OCI-LY3 (cell line): ENCODE measurements around the gene KDM6A.

ENCODE experiments used
- H2AFZ ChIP-seq: fragments of 200-600, 300-600 bp; shearing (Covaris generic); 2 replicates; pipeline ENCODE4 v1.6.0; 2014; ENCODE audit warnings: antibody characterized with exemption, low read depth, low read length
- H3K27ac ChIP-seq: fragments of 200-600, 300-600 bp; sonication (generic); 2 replicates; pipeline ENCODE4 v1.5.1; 2014; ENCODE audit warnings: mild to moderate bottlenecking, low read length, moderate library complexity, mixed read lengths
- H3K27me3 ChIP-seq: fragments of 200-600, 300-600 bp; sonication (generic); 2 replicates; pipeline ENCODE4 v1.6.1; 2014; ENCODE audit warnings: low read depth, low read length, mixed read lengths
- H3K36me3 ChIP-seq: fragments of 200-600, 300-600 bp; sonication (generic); replicated peaks from 2 replicates; pipeline ENCODE3; 2014; ENCODE audit warnings: low read depth, low read length, mixed read lengths
- H3K4me1 ChIP-seq: fragments of 300-600, 200-600 bp; sonication (generic); 2 replicates; pipeline ENCODE4 v1.6.1; 2014; ENCODE audit warnings: low read length, mixed read lengths
- H3K4me2 ChIP-seq: fragments of 200-600, 300-600 bp; sonication (generic); 2 replicates; pipeline ENCODE4 v1.6.1; 2014; ENCODE audit warnings: low read length, mixed read lengths
- H3K4me3 ChIP-seq: fragments of 300-600, 200-600 bp; sonication (generic); 2 replicates; pipeline ENCODE4 v1.5.1; 2014; ENCODE audit warnings: antibody characterized with exemption, mild to moderate bottlenecking, low read length, moderate library complexity
- H3K79me2 ChIP-seq: fragments of 300-600, 200-600 bp; shearing (Covaris generic); 2 replicates; pipeline ENCODE4 v1.6.1; 2014; ENCODE audit warnings: mild to moderate bottlenecking, low read length, mixed read lengths
- H3K9ac ChIP-seq: fragments of 300-600, 200-600 bp; shearing (Covaris generic); 2 replicates; pipeline ENCODE4 v1.6.0; 2014; ENCODE audit warnings: mild to moderate bottlenecking, low read length, moderate library complexity
- H3K9me3 ChIP-seq: fragments of 200-600, 300-600 bp; shearing (Covaris generic); 2 replicates; pipeline ENCODE4 v1.6.1; 2014; ENCODE audit warnings: low read length, mixed read lengths; ENCODE audit not compliant: insufficient read depth
- H4K20me1 ChIP-seq: fragments of 200-600, 300-600 bp; sonication (generic); 2 replicates; pipeline ENCODE4 v1.6.1; 2016; ENCODE audit warnings: low read length, mixed read lengths; ENCODE audit not compliant: insufficient read depth
- CTCF ChIP-seq: fragments of 200-600, 300-600 bp; sonication (generic); IDR thresholded peaks from 2 replicates; pipeline ENCODE4 v1.5.1; 2014; ENCODE audit warnings: antibody characterized with exemption, low read length, low read depth
- EZH2phosphoT487 ChIP-seq: fragments of 200-600 bp; shearing (Covaris generic); IDR thresholded peaks from 2 replicates; pipeline ENCODE4 v1.6.1; 2018; ENCODE audit warnings: antibody characterized with exemption, mixed run types, low read depth

Gene KDM6A

GRCh38 chrX:44951572-44952067 lies 78.6 kb downstream of the KDM6A start:
- H3K4me2 ChIP-seq = no peak overlapping the region
- no peaks in the 10 kb centered on the region for H3K4me1 ChIP-seq
- H2AFZ ChIP-seq = no peak overlapping the region
- no peaks in the 10 kb centered on the region for H3K36me3 ChIP-seq
- H3K27ac ChIP-seq = no peak overlapping the region
- H3K4me3 ChIP-seq = no peak overlapping the region
- no peak for TF ChIP-seq EZH2phosphoT487
- TF ChIP-seq CTCF = no peak
- no peaks in the 10 kb centered on the region for H3K9me3 ChIP-seq
- peaks cover 56% of the 10 kb centered on the region for H4K20me1 ChIP-seq
- no peaks in the 10 kb centered on the region for H3K27me3 ChIP-seq
- peaks cover 91% of the 10 kb centered on the region for H3K79me2 ChIP-seq
- H3K9ac ChIP-seq = no peak overlapping the region

- Histone ChIP-seq H4K20me1 (peaks cover 55% of the 10 kb centered on the region), H3K9me3 (no peaks in the 10 kb centered on the region), H3K27me3 (no peaks in the 10 kb centered on the region), H3K4me1 (no peaks in the 10 kb centered on the region), H2AFZ (no peak overlapping the region), H3K27ac (no peak overlapping the region), H3K36me3 (no peaks in the 10 kb centered on the region), H3K9ac (no peak overlapping the region), H3K4me3 (no peak overlapping the region), H3K79me2 (peaks cover 91% of the 10 kb centered on the region), H3K4me2 (no peak overlapping the region)
- TF ChIP-seq EZH2phosphoT487 (no peak), CTCF (no peak)
Measured at GRCh38 chrX:44952329-44953027, 79.5 kb downstream of the KDM6A start.

- TF ChIP-seq CTCF = no peak
- no peak for TF ChIP-seq EZH2phosphoT487
- H3K9me3 ChIP-seq = no peaks in the 10 kb centered on the region
- peaks cover 56% of the 10 kb centered on the region for H4K20me1 ChIP-seq
- peaks cover 90% of the 10 kb centered on the region for H3K79me2 ChIP-seq
- no peak overlapping the region for H3K9ac ChIP-seq
- H3K27me3 ChIP-seq = no peaks in the 10 kb centered on the region
- H3K4me3 ChIP-seq = no peak overlapping the region
- H3K36me3 ChIP-seq = no peaks in the 10 kb centered on the region
- no peaks in the 10 kb centered on the region for H3K4me1 ChIP-seq
- H3K27ac ChIP-seq = no peak overlapping the region
- H3K4me2 ChIP-seq = no peak overlapping the region
- no peak overlapping the region for H2AFZ ChIP-seq
Measured at GRCh38 chrX:44953734-44954502, 80.9 kb downstream of the KDM6A start.

- Histone ChIP-seq H2AFZ (no peak overlapping the region), H3K27ac (no peak overlapping the region), H3K36me3 (no peaks in the 10 kb centered on the region), H3K4me2 (no peak overlapping the region), H3K4me1 (no peaks in the 10 kb centered on the region), H3K4me3 (no peak overlapping the region), H3K9me3 (no peaks in the 10 kb centered on the region), H3K79me2 (peaks cover 91% of the 10 kb centered on the region), H3K9ac (no peak overlapping the region), H3K27me3 (no peaks in the 10 kb centered on the region), H4K20me1 (peaks cover 58% of the 10 kb centered on the region)
- no peak for TF ChIP-seq EZH2phosphoT487
- no peak for TF ChIP-seq CTCF
Measured at GRCh38 chrX:44954562-44954961, 81.6 kb downstream of the KDM6A start.
